Fibroblast of the aortic adventitia (primary cell): Measurements from ENCODE around the gene ZBTB42. TPM values are rescaled to one million over a fixed set of nuclear protein-coding genes. Genes with fewer than 3 reads are reported as not detected.
A peak's percentile ranks its signal among the peaks of the same experiment; 100 is the strongest.

Experiments used
- DNase-seq: peaks from one replicate; pipeline ENCODE4 v3.0.0-alpha.2; 2010; ENCODE audit warnings: low read depth
- H3K4me3 ChIP-seq: 2 replicates; pipeline ENCODE4 v1.5.1; 2011; ENCODE audit warnings: low read depth, mild to moderate bottlenecking, control low read depth, low read length, moderate library complexity
- CTCF ChIP-seq: IDR thresholded peaks from 2 replicates; pipeline ENCODE4 v1.5.1; 2011; ENCODE audit warnings: mild to moderate bottlenecking, low read length, control low read depth, inconsistent platforms; ENCODE audit not compliant: insufficient read depth
- total RNA-seq: library from RNA; depleted of rRNA; stranded (reverse); fragments of >200 nt; gene quantifications from 2 replicates; pipeline ENCODE4 v1.2.3, GENCODE V29; 2012; ENCODE audit warnings: low replicate concordance

ZBTB42 gene
- total RNA-seq, 1 donor: 5.0 TPM

GRCh38 chr14:104817930-104818713 is 17.2 kb downstream of the ZBTB42 start:
- no peak for TF ChIP-seq CTCF
- H3K4me3 ChIP-seq: no peak overlapping the region
- DNase-seq: no peak

- H3K4me3 ChIP-seq: no peak overlapping the region
- DNase-seq: no peak
- no peak for TF ChIP-seq CTCF
Observed at GRCh38 chr14:104818714-104819161, 17.8 kb downstream of the ZBTB42 start.

GRCh38 chr14:104819361-104819781 is 18.5 kb downstream of the ZBTB42 start:
- no peak overlapping the region for H3K4me3 ChIP-seq
- no peak for DNase-seq
- TF ChIP-seq CTCF: no peak

DNA sequence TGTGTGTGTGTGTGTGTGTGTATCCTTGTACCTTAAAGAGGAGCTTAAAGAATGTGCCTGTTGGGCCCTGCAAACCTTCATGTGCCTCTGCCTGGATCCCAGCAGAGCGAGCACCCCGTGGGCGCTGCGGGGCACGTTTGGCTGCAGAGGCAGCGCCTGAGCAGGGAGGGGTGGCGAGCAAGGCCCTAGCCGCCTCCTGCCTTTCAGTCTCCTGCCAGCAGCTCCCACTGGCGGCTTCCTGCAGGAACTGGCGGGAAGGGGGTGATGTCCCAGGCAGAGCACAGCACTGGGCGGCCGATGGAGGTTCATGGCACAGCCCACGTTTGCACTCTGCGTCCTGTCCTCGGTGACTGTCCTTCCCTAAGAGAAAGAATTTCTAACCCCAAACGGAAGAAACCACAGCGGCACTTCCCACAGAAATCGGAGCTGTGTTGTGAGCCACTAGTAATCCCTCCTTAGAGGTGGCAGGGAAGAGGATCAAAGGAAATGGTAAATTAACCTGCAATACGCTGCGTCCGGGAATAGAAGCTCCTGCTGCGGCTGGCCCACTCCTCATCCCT is 19.8 kb downstream of the ZBTB42 start:
- peak; percentile 57 for DNase-seq

GRCh38 chr14:104821229-104821945 is 20.5 kb downstream of the ZBTB42 start:
- TF ChIP-seq CTCF: no peak
- no peak overlapping the region for H3K4me3 ChIP-seq
- DNase-seq: no peak

More for the DNA sequence above, 19.8 kb downstream of the ZBTB42 start:
- no peak overlapping the region for H3K4me3 ChIP-seq
- peak; percentile 68 for TF ChIP-seq CTCF

GRCh38 chr14:104821971-104822608 is 21.2 kb downstream of the ZBTB42 start:
- no peak for TF ChIP-seq CTCF
- H3K4me3 ChIP-seq: no peak overlapping the region
- no peak for DNase-seq
